Neural progenitor cell (in vitro differentiated cells): ENCODE measurements around the gene PPP2R3A. TPM values are rescaled to one million over a fixed set of nuclear protein-coding genes. Genes with fewer than 3 reads are reported as not detected.

ENCODE experiments used
- DNase-seq: peaks from one replicate; pipeline ENCODE4 v3.0.0-alpha.2; 2016; ENCODE audit warnings: low spot score
- H2AFZ ChIP-seq: fragments of 200-600 bp; sonication (generic); replicated peaks from 2 replicates; pipeline ENCODE4 v1.6.1; 2016; ENCODE audit warnings: antibody characterized with exemption
- H3F3A ChIP-seq: fragments of 200-600 bp; sonication (generic); 2 replicates; pipeline ENCODE4 v1.6.1; 2016; ENCODE audit warnings: antibody characterized with exemption, low read depth
- H3K27ac ChIP-seq: fragments of 200-600 bp; sonication (generic); 2 replicates; pipeline ENCODE4 v1.5.1; 2016; ENCODE audit warnings: mild to moderate bottlenecking
- H3K27me3 ChIP-seq: fragments of 200-600 bp; sonication (generic); 2 replicates; pipeline ENCODE4 v1.6.1; 2016; ENCODE audit warnings: mild to moderate bottlenecking, moderate library complexity
- H3K36me3 ChIP-seq: fragments of 200-600 bp; sonication (generic); 2 replicates; pipeline ENCODE4 v1.5.1; 2016
- H3K4me1 ChIP-seq: fragments of 200-600 bp; sonication (generic); 2 replicates; pipeline ENCODE4 v1.6.1; 2016; ENCODE audit warnings: mixed run types
- H3K4me2 ChIP-seq: fragments of 200-600 bp; sonication (generic); 2 replicates; pipeline ENCODE4 v1.6.1; 2016
- H3K4me3 ChIP-seq: fragments of 200-600 bp; sonication (generic); 2 replicates; pipeline ENCODE4 v1.5.1; 2016
- H3K79me2 ChIP-seq: fragments of 200-600 bp; sonication (generic); 2 replicates; pipeline ENCODE4 v1.6.1; 2016; ENCODE audit warnings: low read depth
- H3K9ac ChIP-seq: fragments of 200-600 bp; sonication (generic); 2 replicates; pipeline ENCODE4 v1.6.1; 2016
- H3K9me3 ChIP-seq: fragments of 200-600 bp; sonication (generic); 2 replicates; pipeline ENCODE4 v1.5.1; 2016; ENCODE audit warnings: low read depth
- H4K20me1 ChIP-seq: fragments of 200-600 bp; sonication (generic); 2 replicates; pipeline ENCODE4 v1.6.1; 2016; ENCODE audit warnings: low read depth
- H3K27ac Mint-ChIP-seq: 3 replicates; pipeline ENCODE4 v1.8.0; 2021; ENCODE audit warnings: mixed read lengths
- H3K27me3 Mint-ChIP-seq: 2 replicates; pipeline ENCODE4 v1.8.0; 2022; ENCODE audit warnings: low read depth, mild to moderate bottlenecking, inconsistent platforms, moderate library complexity, mixed read lengths; ENCODE audit not compliant: insufficient read depth
- H3K36me3 Mint-ChIP-seq: 3 replicates; pipeline ENCODE4 v1.8.0; 2021; ENCODE audit warnings: mixed read lengths
- H3K4me1 Mint-ChIP-seq: 3 replicates; pipeline ENCODE4 v1.8.0; 2021; ENCODE audit warnings: mixed read lengths
- H3K4me3 Mint-ChIP-seq: 3 replicates; pipeline ENCODE4 v1.8.0; 2021; ENCODE audit warnings: mild to moderate bottlenecking, moderate library complexity, mixed read lengths
- H3K9me3 Mint-ChIP-seq: 3 replicates; pipeline ENCODE4 v1.8.0; 2020; ENCODE audit warnings: mixed read lengths
- CTCF ChIP-seq: fragments of 200-600 bp; sonication (generic); IDR thresholded peaks from 2 replicates; pipeline ENCODE4 v1.5.1; 2017; ENCODE audit warnings: antibody characterized with exemption, mild to moderate bottlenecking
- EZH2 ChIP-seq: fragments of 200-600 bp; sonication (generic); IDR thresholded peaks from 2 replicates; pipeline ENCODE4 v1.6.1; 2017; ENCODE audit warnings: antibody characterized with exemption, mild to moderate bottlenecking, moderate library complexity
- EZH2phosphoT487 ChIP-seq: fragments of 200-600 bp; sonication (generic); IDR thresholded peaks from 2 replicates; pipeline ENCODE4 v1.6.1; 2017; ENCODE audit warnings: antibody characterized with exemption
- total RNA-seq: library from RNA; depleted of rRNA; stranded (reverse); fragments of >200 nt; gene quantifications from 2 replicates; pipeline ENCODE4 v1.2.3, GENCODE V29; 2015; ENCODE audit warnings: low replicate concordance

The PPP2R3A gene
- total RNA-seq, 1 donor from 2014 or later: 41.5 TPM

DNA sequence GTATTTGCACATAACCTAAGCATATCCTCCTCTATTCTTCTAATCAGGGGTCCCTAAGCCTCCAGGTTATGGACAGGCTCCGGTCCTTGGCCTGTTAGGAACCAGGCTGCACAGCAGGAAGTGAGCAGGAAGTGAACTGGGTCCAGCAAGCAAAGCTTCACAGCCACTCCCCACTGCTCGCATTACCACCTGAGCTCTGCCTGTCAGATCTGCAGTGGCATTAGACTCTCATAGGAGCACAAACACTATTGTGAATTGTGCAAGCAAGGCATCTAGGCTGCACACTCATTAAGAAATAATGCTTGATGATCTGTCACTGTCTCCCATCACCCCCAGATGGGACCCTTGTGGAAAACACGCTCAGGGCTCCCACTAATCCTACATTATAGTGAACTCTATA lies 220.8 kb downstream of the PPP2R3A start:
- H3K27me3 Mint-ChIP-seq: no peaks in the 10 kb centered on the region
- no peak overlapping the region for H3K27ac Mint-ChIP-seq
- H3K4me3 ChIP-seq: no peak overlapping the region
- H3K4me3 Mint-ChIP-seq: no peak overlapping the region
- no peak overlapping the region for H3K4me2 ChIP-seq
- H4K20me1 ChIP-seq: peaks cover 97% of the 10 kb centered on the region
- H3K9me3 Mint-ChIP-seq: peaks cover 26% of the 10 kb centered on the region
- H3K27ac ChIP-seq: no peak overlapping the region
- TF ChIP-seq EZH2phosphoT487: no peak
- no peak for TF ChIP-seq EZH2
- no peaks in the 10 kb centered on the region for H3K36me3 ChIP-seq
- H3K9me3 ChIP-seq: no peaks in the 10 kb centered on the region
- peaks cover 16% of the 10 kb centered on the region for H3K4me1 Mint-ChIP-seq
- H2AFZ ChIP-seq: no peak overlapping the region
- H3K4me1 ChIP-seq: peaks cover 9% of the 10 kb centered on the region
- peaks cover 100% of the 10 kb centered on the region for H3K79me2 ChIP-seq
- H3K9ac ChIP-seq: no peak overlapping the region
- H3K36me3 Mint-ChIP-seq: peaks cover 32% of the 10 kb centered on the region
- no peaks in the 10 kb centered on the region for H3F3A ChIP-seq
- DNase-seq: no peak
- no peaks in the 10 kb centered on the region for H3K27me3 ChIP-seq

- peaks cover 97% of the 10 kb centered on the region for H4K20me1 ChIP-seq
These were observed 221.3 kb downstream of the PPP2R3A start for GRCh38 chr3:136186846-136187245.

GRCh38 chr3:136187868-136188267 lies 222.3 kb downstream of the PPP2R3A start:
- H3K4me3 ChIP-seq: no peak overlapping the region
- H2AFZ ChIP-seq: no peak overlapping the region
- H3K27me3 ChIP-seq: no peaks in the 10 kb centered on the region
- H3K27ac Mint-ChIP-seq: no peak overlapping the region
- no peak overlapping the region for H3K4me2 ChIP-seq
- no peaks in the 10 kb centered on the region for H3K9me3 ChIP-seq
- peaks cover 97% of the 10 kb centered on the region for H4K20me1 ChIP-seq
- H3K27ac ChIP-seq: no peak overlapping the region
- peaks cover 100% of the 10 kb centered on the region for H3K79me2 ChIP-seq
- no peaks in the 10 kb centered on the region for H3K36me3 ChIP-seq
- H3K4me1 ChIP-seq: peaks cover 15% of the 10 kb centered on the region
- H3K4me1 Mint-ChIP-seq: peaks cover 28% of the 10 kb centered on the region
- no peaks in the 10 kb centered on the region for H3K27me3 Mint-ChIP-seq
- H3K9me3 Mint-ChIP-seq: peaks cover 26% of the 10 kb centered on the region
- H3K36me3 Mint-ChIP-seq: peaks cover 32% of the 10 kb centered on the region
- no peak for TF ChIP-seq CTCF
- TF ChIP-seq EZH2: no peak
- TF ChIP-seq EZH2phosphoT487: no peak
- no peak for DNase-seq
- H3F3A ChIP-seq: no peaks in the 10 kb centered on the region
- no peak overlapping the region for H3K4me3 Mint-ChIP-seq
- no peak overlapping the region for H3K9ac ChIP-seq

More at GRCh38 chr3:136186846-136187245, 221.3 kb downstream of the PPP2R3A start:
- Histone ChIP-seq H3K4me3 (no peak overlapping the region), H3K36me3 (no peaks in the 10 kb centered on the region), H3F3A (no peaks in the 10 kb centered on the region), H2AFZ (no peak overlapping the region), H3K4me1 (peaks cover 9% of the 10 kb centered on the region), H3K9me3 (no peaks in the 10 kb centered on the region), H3K9ac (no peak overlapping the region), H3K27me3 (no peaks in the 10 kb centered on the region), H3K4me2 (no peak overlapping the region), H3K79me2 (peaks cover 100% of the 10 kb centered on the region), H3K27ac (no peak overlapping the region)
- no peak overlapping the region for H3K4me3 Mint-ChIP-seq
- no peak for TF ChIP-seq EZH2
- TF ChIP-seq CTCF: no peak
- no peak for TF ChIP-seq EZH2phosphoT487
- H3K27ac Mint-ChIP-seq: no peak overlapping the region
- H3K4me1 Mint-ChIP-seq: peaks cover 20% of the 10 kb centered on the region
- peaks cover 32% of the 10 kb centered on the region for H3K36me3 Mint-ChIP-seq
- no peak for DNase-seq
- H3K9me3 Mint-ChIP-seq: peaks cover 26% of the 10 kb centered on the region
- no peaks in the 10 kb centered on the region for H3K27me3 Mint-ChIP-seq

- no peak overlapping the region for H3K4me2 ChIP-seq
- peak overlapping the region; percentile 19 for H3K4me3 Mint-ChIP-seq
- DNase-seq: no peak
- TF ChIP-seq CTCF: no peak
- TF ChIP-seq EZH2: no peak
- no peak for TF ChIP-seq EZH2phosphoT487
- peaks cover 30% of the 10 kb centered on the region for H3K4me1 Mint-ChIP-seq
- no peaks in the 10 kb centered on the region for H3K9me3 ChIP-seq
- H4K20me1 ChIP-seq: peaks cover 97% of the 10 kb centered on the region
- no peak overlapping the region for H3K27ac Mint-ChIP-seq
- no peak overlapping the region for H2AFZ ChIP-seq
- peaks cover 25% of the 10 kb centered on the region for H3K9me3 Mint-ChIP-seq
- H3K27ac ChIP-seq: no peak overlapping the region
- H3K36me3 Mint-ChIP-seq: peaks cover 31% of the 10 kb centered on the region
- H3K27me3 ChIP-seq: no peaks in the 10 kb centered on the region
- H3K79me2 ChIP-seq: peaks cover 100% of the 10 kb centered on the region
- no peak overlapping the region for H3K4me3 ChIP-seq
- H3F3A ChIP-seq: no peaks in the 10 kb centered on the region
- no peaks in the 10 kb centered on the region for H3K27me3 Mint-ChIP-seq
- peaks cover 19% of the 10 kb centered on the region for H3K4me1 ChIP-seq
- no peak overlapping the region for H3K9ac ChIP-seq
- no peaks in the 10 kb centered on the region for H3K36me3 ChIP-seq
These were observed 223.5 kb downstream of the PPP2R3A start for GRCh38 chr3:136189043-136189442.
